ENCODE data around the gene SOX2.

The SOX2 gene

DNA sequence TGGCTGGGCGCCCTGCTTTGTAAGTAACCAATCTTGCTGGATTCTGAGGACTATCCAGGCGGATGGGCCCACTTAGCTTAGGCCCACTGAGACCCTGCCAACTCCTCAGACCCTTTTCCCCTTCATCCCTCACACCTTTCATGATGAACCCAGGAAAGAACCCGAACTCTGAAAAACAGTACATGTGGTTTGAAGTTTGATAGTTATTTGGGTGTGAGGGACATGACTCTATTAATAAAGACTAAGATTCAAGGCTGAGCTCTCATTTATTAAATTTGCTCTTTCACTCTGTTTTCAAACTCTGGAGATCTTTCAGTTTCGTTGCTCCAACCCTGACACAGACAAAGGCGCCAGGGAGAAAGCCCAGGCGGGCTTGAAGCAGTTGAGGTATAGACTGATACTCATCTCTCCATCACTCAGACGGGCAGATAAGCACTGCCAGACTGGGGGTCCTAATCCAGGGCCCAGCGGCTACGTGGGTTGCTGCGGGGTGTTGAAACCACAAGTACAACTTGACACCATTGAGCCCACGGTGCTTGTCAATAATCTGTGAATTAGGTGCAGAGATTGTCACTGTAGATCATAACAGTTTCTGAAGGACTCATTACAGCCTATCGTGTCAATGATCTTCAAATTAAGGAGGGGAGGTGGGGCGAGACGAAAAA lies 7.2 kb upstream of the SOX2 start:
- no peak for DNase-seq (ENCODE audit: low read depth in 4 of 4, low spot score in 1 of 4)

DNA sequence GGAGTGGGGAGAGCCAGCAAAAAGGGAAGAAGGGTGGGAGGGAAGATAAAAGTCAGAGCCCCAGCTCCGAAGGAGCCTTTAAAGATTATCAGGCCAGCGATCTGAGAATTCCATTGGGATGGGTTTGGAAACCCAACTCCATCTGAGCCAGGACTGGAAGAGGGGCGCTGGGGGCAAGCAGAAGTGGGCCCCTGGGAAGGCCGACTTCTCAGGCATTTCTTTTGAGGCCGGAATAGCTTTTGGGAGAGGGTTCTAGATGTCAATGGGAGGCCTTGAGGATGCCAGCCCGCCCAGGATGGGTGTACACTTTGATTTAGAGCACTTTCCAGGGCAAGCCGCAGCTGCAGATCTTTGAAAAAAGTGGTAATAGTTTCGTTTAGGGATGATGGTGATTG lies 6.6 kb upstream of the SOX2 start:
- DNase-seq (ENCODE audit: low read depth in 4 of 4, low spot score in 1 of 4): no peak

DNA sequence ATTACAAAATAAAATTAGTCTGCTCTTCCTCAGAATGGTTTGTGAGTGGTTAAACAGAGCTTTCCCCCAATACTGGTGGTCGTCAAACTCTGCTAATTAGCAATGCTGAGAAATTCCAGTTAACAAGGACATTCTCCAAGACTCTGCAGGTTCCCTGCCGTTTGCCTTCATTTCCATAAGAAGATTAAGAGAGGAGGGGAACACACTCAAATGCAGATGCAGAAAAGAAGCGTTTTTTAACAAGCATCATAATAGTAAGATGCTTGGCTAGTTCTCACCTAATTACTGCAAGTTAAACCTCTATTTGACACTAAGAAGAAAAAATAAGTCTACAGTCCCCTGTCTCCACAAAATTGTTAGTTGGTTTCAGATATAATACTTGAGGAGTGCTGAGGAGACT lies 3.7 kb upstream of the SOX2 start:
- no peak for DNase-seq (ENCODE audit: low read depth in 4 of 4, low spot score in 1 of 4)

- DNase-seq (ENCODE audit: low read depth in 4 of 4, low spot score in 1 of 4): peak; percentile 25 to 52 (median 46)
Observed at GRCh38 chr3:181709537-181710279, 2.0 kb upstream of the SOX2 start.

- DNase-seq (ENCODE audit: low read depth in 4 of 4, low spot score in 1 of 4): no peak
Observed at GRCh38 chr3:181710345-181711291, 1.1 kb upstream of the SOX2 start.

- DNase-seq (ENCODE audit: low read depth in 4 of 4, low spot score in 1 of 4): no peak
Observed at GRCh38 chr3:181712226-181712552, 464 bp downstream of the SOX2 start.

DNA sequence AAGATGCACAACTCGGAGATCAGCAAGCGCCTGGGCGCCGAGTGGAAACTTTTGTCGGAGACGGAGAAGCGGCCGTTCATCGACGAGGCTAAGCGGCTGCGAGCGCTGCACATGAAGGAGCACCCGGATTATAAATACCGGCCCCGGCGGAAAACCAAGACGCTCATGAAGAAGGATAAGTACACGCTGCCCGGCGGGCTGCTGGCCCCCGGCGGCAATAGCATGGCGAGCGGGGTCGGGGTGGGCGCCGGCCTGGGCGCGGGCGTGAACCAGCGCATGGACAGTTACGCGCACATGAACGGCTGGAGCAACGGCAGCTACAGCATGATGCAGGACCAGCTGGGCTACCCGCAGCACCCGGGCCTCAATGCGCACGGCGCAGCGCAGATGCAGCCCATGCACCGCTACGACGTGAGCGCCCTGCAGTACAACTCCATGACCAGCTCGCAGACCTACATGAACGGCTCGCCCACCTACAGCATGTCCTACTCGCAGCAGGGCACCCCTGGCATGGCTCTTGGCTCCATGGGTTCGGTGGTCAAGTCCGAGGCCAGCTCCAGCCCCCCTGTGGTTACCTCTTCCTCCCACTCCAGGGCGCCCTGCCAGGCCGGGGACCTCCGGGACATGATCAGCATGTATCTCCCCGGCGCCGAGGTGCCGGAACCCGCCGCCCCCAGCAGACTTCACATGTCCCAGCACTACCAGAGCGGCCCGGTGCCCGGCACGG lies 991 bp downstream of the SOX2 start:
- no peak for DNase-seq (ENCODE audit: low read depth in 4 of 4, low spot score in 1 of 4)

- DNase-seq (ENCODE audit: low read depth in 4 of 4, low spot score in 1 of 4): no peak
Observed at GRCh38 chr3:181713280-181713647, 1.5 kb downstream of the SOX2 start.

GRCh38 chr3:181713676-181714612 lies 2.2 kb downstream of the SOX2 start:
- no peak for DNase-seq (ENCODE audit: low read depth in 4 of 4, low spot score in 1 of 4)

DNA sequence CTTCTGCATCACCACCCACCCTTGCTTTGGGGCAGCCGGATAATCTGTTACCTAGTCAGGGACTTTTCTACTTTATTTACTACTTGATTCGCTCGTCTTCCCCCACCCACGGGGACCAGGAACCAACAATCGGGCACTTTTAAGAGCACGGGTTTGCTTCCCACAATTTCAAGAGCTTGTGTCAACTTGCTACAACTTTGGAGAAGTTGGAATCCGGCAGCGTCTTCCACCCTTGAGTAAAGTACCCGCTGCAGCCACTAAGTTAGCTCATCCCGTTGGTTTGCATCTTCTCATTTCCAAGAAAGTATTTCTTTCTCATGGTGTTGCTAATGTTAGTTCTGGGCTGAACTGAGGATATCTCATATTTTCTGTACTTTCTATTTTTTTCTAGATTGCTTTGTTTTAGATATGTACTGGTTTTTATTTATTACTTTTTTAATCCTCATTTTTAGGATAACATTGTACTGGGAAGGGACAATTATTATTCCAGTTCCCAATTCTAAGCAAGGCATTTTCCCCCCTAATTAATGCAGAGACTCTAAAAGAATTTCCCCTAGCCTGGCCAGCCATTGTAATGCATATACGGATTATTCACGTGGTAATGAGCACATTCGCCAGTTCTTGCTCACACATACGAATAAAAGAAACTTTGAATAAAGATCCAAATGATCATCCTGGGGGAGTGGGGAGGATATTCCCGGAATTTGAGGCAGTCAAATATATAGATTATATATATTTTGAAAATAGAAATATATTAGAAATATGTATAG lies 4.0 kb downstream of the SOX2 start:
- no peak for DNase-seq (ENCODE audit: low read depth in 4 of 4, low spot score in 1 of 4)

- no peak for DNase-seq (ENCODE audit: low read depth in 4 of 4, low spot score in 1 of 4)
Observed at GRCh38 chr3:181716966-181717365, 5.2 kb downstream of the SOX2 start.

DNA sequence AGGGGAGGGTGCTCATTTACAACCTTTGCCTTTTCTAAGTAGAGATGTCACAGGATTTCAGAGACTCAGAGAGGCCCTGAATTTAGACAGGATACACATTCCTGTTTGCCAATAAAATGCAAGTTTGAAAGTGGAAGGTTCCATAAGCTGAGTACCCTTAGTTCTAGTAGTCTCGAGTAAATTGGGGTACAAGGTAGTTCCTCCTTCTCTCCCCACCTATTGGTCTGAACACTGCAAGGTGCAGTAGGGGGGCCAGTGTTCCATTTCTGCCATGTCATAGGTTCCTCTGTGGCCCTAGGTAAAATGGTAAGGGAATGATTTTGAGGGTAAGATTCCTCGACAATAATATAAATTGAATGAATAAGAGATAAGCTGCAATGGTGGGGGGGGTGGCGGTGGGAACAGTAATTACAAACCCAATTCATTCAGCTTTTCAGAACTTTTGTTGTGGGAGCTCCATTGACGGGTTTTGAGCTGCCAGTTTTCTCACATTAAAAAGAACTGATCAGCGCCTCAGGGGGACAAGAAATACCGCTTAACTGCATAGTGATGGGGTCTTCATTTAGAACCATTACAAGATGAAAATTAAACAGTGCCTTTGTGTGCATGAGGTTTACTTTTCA lies 5.9 kb downstream of the SOX2 start:
- no peak for DNase-seq (ENCODE audit: low read depth in 4 of 4, low spot score in 1 of 4)

DNA sequence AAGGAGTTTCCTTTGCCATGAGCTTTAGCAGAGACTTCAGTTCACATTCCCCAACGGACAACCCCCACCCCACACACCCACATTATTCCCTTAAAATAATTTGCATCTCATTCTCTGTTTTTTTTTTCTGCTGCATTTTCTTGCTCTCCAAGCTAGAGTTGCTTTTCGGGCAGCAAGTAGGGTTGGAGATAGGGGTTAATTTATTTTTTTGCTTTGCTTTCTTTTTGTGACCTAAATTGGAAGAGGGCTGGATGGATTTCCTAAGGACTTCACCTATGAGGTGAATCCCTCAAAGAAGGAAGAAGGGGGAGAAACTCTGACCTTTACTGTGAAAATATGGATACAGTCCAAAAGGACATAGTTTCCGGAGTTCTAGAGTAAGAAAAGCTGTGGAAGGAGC lies 6.6 kb downstream of the SOX2 start:
- no peak for DNase-seq (ENCODE audit: low read depth in 4 of 4, low spot score in 1 of 4)

- no peak for DNase-seq (ENCODE audit: low read depth in 4 of 4, low spot score in 1 of 4)
Observed at GRCh38 chr3:181718987-181719911, 7.5 kb downstream of the SOX2 start.

DNA sequence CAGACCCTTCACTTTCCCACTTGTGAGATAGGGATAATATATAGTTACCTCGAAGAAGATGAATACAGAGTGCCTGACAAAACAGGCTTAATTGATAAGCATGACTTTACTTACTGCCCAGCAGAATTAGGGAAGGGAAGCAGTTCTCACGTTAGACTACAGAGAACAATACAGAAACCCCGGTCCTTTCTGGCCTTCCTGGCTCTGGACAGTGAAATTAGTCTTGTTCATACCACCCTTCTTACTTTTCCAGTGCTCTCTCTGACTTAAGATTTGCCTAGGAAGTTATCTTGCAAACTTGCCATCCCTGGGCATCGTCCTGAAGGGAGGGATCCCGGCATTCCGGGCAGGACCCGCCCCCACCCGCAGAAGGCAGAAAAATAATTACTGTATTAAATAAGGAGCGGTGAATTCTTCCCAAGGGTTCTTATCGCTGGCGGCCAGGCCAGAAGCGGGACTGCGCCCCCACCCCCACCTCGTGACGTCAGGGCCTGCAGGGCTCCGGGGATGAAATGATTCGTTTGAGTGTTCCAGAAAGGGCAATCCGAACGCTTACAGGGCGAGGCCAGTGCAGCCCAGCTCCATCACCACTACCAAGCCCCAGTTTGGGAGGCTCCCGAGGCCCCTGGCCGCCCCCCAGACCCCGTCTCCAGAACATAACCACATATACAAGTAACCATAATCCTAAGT lies 8.4 kb downstream of the SOX2 start:
- no peak for DNase-seq (ENCODE audit: low read depth in 4 of 4, low spot score in 1 of 4)

- DNase-seq (ENCODE audit: low read depth in 4 of 4, low spot score in 1 of 4): no peak
Observed at GRCh38 chr3:181721046-181721875, 9.5 kb downstream of the SOX2 start.

DNA sequence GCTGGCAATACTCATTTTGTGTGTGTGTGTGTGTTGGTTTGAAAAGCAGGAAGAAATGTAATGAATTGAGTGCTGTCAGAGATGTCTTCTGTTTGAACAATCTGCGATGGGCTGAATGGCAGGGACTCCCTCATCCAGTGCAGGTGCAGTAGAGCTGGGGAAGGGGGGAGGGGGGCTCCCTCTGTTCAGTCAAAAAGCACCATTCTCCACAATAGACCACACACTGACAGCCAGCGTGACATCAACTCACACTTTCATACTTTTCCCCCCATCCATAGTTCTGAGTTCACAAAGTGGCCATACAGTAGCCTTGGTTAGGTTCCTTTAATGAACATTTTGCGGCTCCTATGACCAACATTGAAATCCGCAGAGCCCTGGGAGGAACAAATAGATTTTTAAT lies 10.4 kb downstream of the SOX2 start:
- no peak for DNase-seq (ENCODE audit: low read depth in 4 of 4, low spot score in 1 of 4)

Measured in stimulated activated CD4-positive, alpha-beta T cell treated with anti-CD3 and anti-CD28 coated beads, Interleukin-1b, Interleukin-23, amount 100 ng/mL, for 24 hours (primary cell).